ENCODE results near the gene WDR88. TPM values are rescaled to one million over a fixed set of nuclear protein-coding genes. Genes with fewer than 3 reads are reported as not detected.

WDR88 gene
- total and polyA plus RNA-seq, 2 of the 4 experiments (the other 2 are of a cell fraction), result not detected

DNA sequence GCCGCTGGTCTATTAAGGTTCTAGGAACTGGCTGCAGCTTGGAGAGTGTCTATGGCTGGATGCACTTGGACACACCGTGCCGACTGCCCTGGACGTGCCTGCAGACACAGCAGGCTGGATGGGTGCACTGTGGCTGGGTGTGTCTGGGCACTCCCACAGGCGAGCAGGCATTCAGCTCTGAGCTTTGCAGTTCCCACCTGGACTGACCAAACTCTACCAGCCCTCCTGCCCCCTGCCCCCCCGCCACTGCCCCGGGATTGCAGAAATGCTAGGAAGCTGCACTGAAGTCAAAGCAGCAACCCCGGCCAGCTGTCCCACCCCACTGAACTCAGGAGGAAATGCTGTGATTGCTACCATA, 55.2 kb downstream of the WDR88 start (continued):
- TF ChIP-seq, protein P1, sequence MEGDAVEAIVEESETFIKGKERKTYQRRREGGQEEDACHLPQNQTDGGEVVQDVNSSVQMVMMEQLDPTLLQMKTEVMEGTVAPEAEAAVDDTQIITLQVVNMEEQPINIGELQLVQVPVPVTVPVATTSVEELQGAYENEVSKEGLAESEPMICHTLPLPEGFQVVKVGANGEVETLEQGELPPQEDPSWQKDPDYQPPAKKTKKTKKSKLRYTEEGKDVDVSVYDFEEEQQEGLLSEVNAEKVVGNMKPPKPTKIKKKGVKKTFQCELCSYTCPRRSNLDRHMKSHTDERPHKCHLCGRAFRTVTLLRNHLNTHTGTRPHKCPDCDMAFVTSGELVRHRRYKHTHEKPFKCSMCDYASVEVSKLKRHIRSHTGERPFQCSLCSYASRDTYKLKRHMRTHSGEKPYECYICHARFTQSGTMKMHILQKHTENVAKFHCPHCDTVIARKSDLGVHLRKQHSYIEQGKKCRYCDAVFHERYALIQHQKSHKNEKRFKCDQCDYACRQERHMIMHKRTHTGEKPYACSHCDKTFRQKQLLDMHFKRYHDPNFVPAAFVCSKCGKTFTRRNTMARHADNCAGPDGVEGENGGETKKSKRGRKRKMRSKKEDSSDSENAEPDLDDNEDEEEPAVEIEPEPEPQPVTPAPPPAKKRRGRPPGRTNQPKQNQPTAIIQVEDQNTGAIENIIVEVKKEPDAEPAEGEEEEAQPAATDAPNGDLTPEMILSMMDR (conservative IDR thresholded peaks at IDR 0.05; ENCODE audit: low read depth, low read length), result no peak
- TF ChIP-seq RAD21 (IDR thresholded peaks at IDR 0.05; ENCODE audit: low read length), result no peak

DNA sequence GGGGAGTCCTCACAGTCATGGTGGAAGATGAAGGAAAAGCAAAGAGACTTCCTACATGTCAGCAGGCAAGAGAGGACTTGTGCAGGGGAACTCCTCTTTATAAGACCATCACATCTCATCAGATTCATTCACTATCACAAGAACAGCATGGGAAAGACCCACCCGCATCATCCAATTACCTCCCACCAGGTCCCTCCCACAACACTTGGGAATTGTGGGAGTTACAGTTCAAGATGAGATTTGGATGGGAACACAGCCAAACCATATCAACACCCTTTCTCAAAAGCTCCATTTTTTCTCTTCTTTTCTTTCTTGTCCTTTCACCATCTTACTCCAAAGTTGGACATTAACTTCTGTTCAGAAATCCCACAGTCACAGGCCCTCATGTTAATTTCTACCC, 57.5 kb downstream of the WDR88 start:
- H3K4me2 ChIP-seq (ENCODE audit: low read depth, low read length), result no peak overlapping the region
- DNase-seq, result no peak
- intact Hi-C loops (cut with micrococcal nuclease), result no loop called here
- TF ChIP-seq SMC3 (IDR thresholded peaks at IDR 0.05; ENCODE audit: low read depth, low read length), result no peak
- TF ChIP-seq BHLHE40 (IDR thresholded peaks at IDR 0.05; ENCODE audit: low read depth, low read length), result no peak
- no peak for TF ChIP-seq MAFK (IDR thresholded peaks at IDR 0.05; ENCODE audit: low read depth, low read length)
- no peak for TF ChIP-seq CEBPB (IDR thresholded peaks at IDR 0.05; ENCODE audit: low read depth, low read length)
- TF ChIP-seq RAD21 (IDR thresholded peaks at IDR 0.05; ENCODE audit: low read length), result no peak
- TF ChIP-seq, protein P1 (conservative IDR thresholded peaks at IDR 0.05; ENCODE audit: low read depth, low read length), result no peak
- TF ChIP-seq, protein P2, sequence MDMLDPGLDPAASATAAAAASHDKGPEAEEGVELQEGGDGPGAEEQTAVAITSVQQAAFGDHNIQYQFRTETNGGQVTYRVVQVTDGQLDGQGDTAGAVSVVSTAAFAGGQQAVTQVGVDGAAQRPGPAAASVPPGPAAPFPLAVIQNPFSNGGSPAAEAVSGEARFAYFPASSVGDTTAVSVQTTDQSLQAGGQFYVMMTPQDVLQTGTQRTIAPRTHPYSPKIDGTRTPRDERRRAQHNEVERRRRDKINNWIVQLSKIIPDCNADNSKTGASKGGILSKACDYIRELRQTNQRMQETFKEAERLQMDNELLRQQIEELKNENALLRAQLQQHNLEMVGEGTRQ (IDR thresholded peaks at IDR 0.05; ENCODE audit: low read depth, low read length), result no peak
- TF ChIP-seq MAZ (IDR thresholded peaks at IDR 0.05; ENCODE audit: borderline replicate concordance, low read depth, low read length), result no peak
- TF ChIP-seq, protein P3, sequence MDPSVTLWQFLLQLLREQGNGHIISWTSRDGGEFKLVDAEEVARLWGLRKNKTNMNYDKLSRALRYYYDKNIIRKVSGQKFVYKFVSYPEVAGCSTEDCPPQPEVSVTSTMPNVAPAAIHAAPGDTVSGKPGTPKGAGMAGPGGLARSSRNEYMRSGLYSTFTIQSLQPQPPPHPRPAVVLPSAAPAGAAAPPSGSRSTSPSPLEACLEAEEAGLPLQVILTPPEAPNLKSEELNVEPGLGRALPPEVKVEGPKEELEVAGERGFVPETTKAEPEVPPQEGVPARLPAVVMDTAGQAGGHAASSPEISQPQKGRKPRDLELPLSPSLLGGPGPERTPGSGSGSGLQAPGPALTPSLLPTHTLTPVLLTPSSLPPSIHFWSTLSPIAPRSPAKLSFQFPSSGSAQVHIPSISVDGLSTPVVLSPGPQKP (IDR thresholded peaks at IDR 0.05; ENCODE audit: borderline replicate concordance, low read depth, low read length), result no peak
- TF ChIP-seq NFE2L2 (IDR thresholded peaks at IDR 0.05; ENCODE audit: low read depth, low read length), result no peak
- TF ChIP-seq MXI1 (IDR thresholded peaks at IDR 0.05; ENCODE audit: borderline replicate concordance, low read depth, low read length), result no peak

More for the DNA sequence above, 57.5 kb downstream of the WDR88 start:
- Histone ChIP-seq H2BK15ac (ENCODE audit: low read depth, low read length) (no peak overlapping the region), H3K56ac (ENCODE audit: extremely low read depth, insufficient read depth, low read length) (no peak overlapping the region), H4K20me1 (ENCODE audit: insufficient read depth, low read length) (no peaks in the 10 kb centered on the region), H2AFZ (replicated peaks; ENCODE audit: low read length, poor library complexity) (no peak overlapping the region), H4K91ac (ENCODE audit: insufficient read depth, low read depth, low read length) (no peak overlapping the region), H3K9me1 (ENCODE audit: insufficient read depth, low read length) (no peaks in the 10 kb centered on the region), H3K36me3 (ENCODE audit: control insufficient read depth, insufficient read depth, low read length) (no peaks in the 10 kb centered on the region), H3K23ac (ENCODE audit: low read depth, low read length) (no peak overlapping the region), H3K4me3 (ENCODE audit: insufficient read depth, low read depth, low read length) (no peak overlapping the region), H2BK120ac (ENCODE audit: low read depth, low read length) (no peak overlapping the region), H2BK20ac (ENCODE audit: low read depth, low read length) (no peak overlapping the region), H3K14ac (replicated peaks; ENCODE audit: low read depth, low read length) (no peak overlapping the region), H3K4me1 (ENCODE audit: control insufficient read depth, insufficient read depth, low read length) (no peaks in the 10 kb centered on the region), H3K9me3 (ENCODE audit: control insufficient read depth, insufficient read depth, low read length) (no peaks in the 10 kb centered on the region), H4K5ac (ENCODE audit: low read depth, low read length) (no peak overlapping the region), H2AK5ac (ENCODE audit: low read depth, low read length) (no peak overlapping the region), H3K27ac (ENCODE audit: insufficient read depth, low read length) (no peak overlapping the region), H2BK5ac (ENCODE audit: low read depth, low read length, poor library complexity, severe bottlenecking) (no peak overlapping the region), H4K8ac (ENCODE audit: low read depth in 2 of 2, low read length in 2 of 2) (no peak overlapping the region), H3K9ac (ENCODE audit: low read depth, low read length) (no peak overlapping the region), H3K27me3 (ENCODE audit: control insufficient read depth, insufficient read depth, low read length) (peaks cover 10% of the 10 kb centered on the region; the same call in 1 of the 2 replicates), H2AK9ac (replicated peaks; ENCODE audit: low read depth, low read length, poor library complexity) (no peak overlapping the region), H3K79me1 (ENCODE audit: low read depth in 1 of 2, low read length in 2 of 2) (no peaks in the 10 kb centered on the region), H3K18ac (ENCODE audit: low read depth, low read length) (no peak overlapping the region), H3K4ac (ENCODE audit: low read depth, low read length) (no peak overlapping the region)
- dilution Hi-C loops (cut with HindIII; ENCODE audit: low sequenced_read_pairs, unreplicated experiment) (no loop called here), in situ Hi-C loops (cut with MboI; ENCODE audit: low sequenced_read_pairs) (loop anchor here (10.0 kb wide), 1 partner anchor 55 kb away; the partner anchor contains the start of gene WDR88)
- no peak for ATAC-seq (ENCODE audit: low read depth)
- POLR2A ChIA-PET (ENCODE audit: unreplicated experiment), result no interaction called here
- WGBS, 2 experiments (ENCODE audit: extremely low coverage in 2 of 2, insufficient read length in 1 of 2), result no CpG with 5 or more reads among the region's 1 CpG
- CTCF ChIA-PET, result no interaction called here
- BruUV-seq (replicated peaks), result no TSS peak

All from IMR-90 (cell line).